ENCODE measurements around the gene ATOSB.

ATOSB gene

GRCh38 chr9:35056571-35057270, 58.9 kb downstream of the ATOSB start:
- TF ChIP-seq GATA3 (IDR thresholded peaks at IDR 0.05; ENCODE audit: low read depth, low read length) (no peak), GATA2 (IDR thresholded peaks at IDR 0.05; ENCODE audit: low read depth, low read length) (no peak)

- TF ChIP-seq GATA3 (IDR thresholded peaks at IDR 0.05; ENCODE audit: low read depth, low read length), result no peak
- TF ChIP-seq GATA2 (IDR thresholded peaks at IDR 0.05; ENCODE audit: low read depth, low read length), result no peak
Measured at GRCh38 chr9:35054871-35055644, 60.6 kb downstream of the ATOSB start.

- no peak for TF ChIP-seq GATA2 (IDR thresholded peaks at IDR 0.05; ENCODE audit: low read depth, low read length)
- no peak for TF ChIP-seq GATA3 (IDR thresholded peaks at IDR 0.05; ENCODE audit: low read depth, low read length)
Measured at GRCh38 chr9:35054185-35054835, 61.4 kb downstream of the ATOSB start.
